Embryonic facial prominence (tissue), 1 donor: ENCODE data around the gene DSEL.

Experiments
- DNase-seq: peaks from one replicate; pipeline ENCODE4 v3.0.0-alpha.2; 2016; ENCODE audit errors: extremely low spot score

The DSEL gene

GRCh38 chr18:67516539-67517443 is at the start of gene DSEL:
TSS of gene DSEL (minus strand) at chr18:67516720. CDS start at chr18:67514608, 2,112 bp downstream.
- peak; percentile 90 for DNase-seq

DNA sequence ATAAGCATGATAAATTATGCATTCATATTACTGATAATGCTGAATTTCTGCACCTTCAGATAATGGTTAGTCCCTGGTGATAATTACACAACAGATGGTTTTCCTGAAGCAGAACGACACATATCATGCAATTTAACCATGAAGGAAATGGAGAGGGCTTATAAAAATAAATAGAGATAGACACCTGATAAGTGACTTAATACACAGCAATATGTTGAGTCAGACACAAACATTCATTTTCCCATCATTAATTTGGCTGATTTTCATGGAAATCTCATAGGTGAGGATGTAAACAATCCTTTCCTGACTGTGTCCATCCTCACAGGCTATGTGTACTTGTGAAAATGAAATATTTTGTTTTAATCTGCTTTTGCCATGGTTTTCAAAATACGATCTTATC is 36.9 kb upstream of the DSEL start:
- DNase-seq: no peak

DNA sequence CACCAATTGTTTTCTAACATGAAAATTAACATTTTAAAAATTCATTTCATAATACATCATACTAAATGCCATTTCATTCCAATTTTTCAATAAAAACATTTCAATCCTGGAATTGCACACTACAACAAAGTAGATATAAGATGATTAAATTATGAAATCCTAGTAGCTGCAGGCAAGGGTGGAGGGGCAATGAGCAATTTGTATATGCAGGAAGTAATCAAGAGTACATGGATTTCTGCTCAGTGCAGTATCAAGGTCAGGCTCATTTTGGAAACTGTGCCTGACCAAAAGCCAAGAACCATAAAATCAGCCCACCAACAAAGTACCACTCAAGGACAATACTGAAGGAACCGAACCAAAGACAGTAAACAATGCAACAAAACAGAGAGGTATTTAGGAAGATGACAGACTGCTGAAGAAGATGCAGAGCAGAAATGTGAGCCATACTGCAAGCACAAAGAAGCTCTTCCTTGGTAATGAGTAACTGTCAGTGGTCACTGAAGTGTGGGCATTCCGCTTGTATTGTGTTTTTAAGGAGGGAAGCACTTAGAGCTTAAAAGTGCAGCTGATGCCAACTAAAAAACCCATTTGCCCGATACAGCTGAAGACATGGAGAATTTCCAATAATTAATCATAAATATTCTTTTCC is 34.5 kb upstream of the DSEL start:
- DNase-seq: no peak

DNA sequence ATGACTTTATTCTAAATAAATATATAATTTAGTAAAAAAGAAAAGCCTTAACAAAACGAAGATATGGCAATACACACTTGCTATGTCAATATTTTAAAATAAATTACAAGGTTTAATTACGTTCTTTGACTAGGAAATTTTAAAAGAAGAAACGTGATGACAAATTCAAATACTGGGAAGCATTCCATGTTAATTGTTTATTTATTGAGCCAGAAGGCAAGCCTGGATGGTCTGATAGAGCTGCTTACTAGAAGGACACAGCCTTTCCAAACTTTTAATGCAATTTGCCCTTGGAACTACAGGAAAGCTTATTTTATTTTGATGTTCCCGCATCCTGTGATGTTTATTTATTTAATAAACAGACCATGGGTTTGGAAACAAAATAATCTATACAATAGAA is 33.4 kb upstream of the DSEL start:
- no peak for DNase-seq

DNA sequence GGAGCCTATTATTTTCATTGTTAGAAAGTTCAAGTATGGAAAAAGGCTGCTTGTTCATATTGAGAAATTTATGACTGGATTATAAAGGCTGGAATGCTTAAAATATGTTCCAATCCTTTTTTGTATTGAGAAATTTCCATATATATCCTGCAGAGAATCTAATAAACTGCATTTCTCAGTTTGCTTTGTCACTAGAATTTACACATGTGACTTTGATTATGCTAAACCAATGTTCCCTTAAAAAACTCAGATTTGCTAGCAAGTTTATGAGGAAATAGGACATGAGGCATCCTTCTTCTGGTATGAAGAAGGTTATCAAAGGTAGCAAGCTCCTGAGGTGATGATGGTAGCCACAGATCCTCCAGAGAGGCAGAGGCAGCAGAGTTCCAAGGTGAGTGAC is 29.2 kb upstream of the DSEL start:
- no peak for DNase-seq

GRCh38 chr18:67540559-67540958 is 24.0 kb upstream of the DSEL start:
- no peak for DNase-seq

- DNase-seq: no peak
Observed at GRCh38 chr18:67531929-67532328, 15.4 kb upstream of the DSEL start.

GRCh38 chr18:67525328-67526099 is 9.0 kb upstream of the DSEL start:
- DNase-seq: no peak

GRCh38 chr18:67520351-67520921 is 3.9 kb upstream of the DSEL start:
- no peak for DNase-seq

DNA sequence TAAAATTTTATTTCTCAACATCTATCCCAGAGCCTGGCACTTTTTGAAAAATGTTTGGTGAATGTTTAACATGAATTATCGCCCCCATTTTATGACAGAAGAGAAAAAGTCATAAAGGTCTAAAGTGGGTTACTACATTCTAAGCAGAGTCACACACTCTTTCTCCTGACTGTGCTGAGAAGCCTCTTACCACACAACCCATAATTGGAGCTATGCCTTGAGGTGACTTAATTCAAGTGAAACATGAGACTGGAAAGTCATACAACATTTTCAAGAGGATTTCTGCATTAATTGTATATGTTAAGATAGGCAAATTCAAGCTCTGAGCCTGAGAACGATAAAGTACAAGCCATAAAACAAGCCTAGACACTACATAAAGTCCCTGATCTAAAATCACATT is 3.1 kb upstream of the DSEL start:
- no peak for DNase-seq

DNA sequence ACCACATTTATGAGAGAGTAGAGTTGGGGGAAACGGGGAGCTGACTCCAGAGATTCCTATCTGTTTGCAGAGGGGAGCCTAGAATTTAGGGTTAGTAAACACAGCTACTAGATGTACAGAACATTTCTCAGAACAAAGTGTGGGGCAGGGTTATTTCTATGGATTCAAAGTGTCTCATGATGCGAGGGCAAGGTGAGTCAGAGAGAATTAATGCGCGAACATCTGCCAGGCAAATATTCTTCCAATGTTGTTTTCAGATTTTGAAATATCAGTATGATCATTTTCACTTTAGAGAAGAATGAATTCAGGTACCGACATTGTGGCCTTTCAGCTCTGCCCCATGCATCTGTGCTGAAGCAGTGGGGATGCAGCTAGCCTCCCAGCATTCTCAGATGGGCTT is 2.0 kb upstream of the DSEL start:
- no peak for DNase-seq

DNA sequence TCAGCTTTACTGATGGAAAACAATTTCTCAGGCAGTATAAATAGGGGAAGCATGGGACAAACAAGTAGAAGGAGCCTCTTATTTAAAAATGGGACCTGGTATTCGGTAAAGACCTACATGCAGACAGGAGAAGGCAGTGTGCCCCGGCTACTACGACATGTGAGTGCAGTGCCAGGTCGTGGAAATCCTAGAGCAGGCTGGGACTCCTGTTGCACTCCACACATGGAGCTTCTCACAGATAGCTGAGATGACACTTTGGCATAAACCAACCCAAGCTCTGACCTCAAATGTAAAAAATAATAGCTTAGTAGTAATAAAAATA is 885 bp upstream of the DSEL start:
- no peak for DNase-seq

DNA sequence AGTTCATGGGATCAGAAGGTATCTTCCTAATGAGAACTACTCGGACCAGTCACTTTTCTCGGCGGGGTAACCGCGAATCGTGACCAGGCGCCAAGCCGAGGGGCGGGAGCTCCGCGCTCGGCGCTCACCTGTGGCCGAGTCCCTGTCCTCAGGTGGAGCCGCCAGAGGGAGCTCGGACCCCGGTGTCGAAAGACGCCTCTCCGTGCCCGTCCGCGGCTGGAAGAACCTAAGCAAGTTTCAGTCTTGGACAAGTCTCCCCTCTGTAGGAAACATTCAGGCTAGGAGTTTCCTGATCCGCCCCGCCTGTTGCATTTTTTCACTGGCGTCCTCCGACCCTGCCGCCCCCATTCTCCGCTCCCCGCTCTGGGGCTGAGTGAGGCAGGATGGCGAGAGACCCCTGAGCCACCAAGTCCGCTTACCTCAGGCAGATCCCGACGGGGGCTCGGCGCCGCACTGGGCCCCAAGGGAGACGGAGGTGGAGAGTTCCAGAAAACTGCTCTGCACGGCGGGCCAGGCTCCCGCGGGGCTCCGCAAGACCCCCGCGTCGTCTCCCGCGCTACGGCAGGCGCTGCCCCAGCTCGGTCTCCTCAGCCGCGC is 480 bp downstream of the DSEL start:
- peak; percentile 67 for DNase-seq

DNA sequence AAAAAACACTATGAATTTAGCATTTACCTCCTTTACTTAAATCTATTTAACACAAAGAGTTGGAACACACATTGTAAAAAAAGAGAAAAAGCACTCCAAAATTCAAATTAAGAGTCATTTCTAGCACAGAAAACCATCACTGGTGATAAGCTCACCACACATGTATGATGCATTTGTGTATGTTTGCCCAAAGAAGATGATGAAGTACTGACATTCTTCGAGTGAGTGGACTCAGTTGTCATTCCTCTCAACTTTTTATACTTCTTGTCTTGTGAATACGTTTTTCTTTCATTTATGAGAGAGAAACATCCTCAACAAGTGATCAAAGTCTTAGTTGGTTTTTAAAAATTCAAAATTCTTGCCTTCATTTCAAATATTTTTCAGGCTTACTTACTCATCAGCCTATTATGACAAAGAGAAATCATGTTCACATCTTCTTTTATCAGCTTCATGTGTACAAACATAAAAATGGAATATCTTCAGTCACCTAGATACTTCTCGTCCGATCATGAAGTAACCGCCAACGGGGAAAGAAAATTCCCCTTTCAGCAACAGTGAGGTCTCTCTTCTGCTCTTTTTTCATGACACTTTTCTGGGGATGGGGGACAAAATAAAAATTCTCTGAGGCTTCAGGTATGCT is 1.5 kb downstream of the DSEL start:
- no peak for DNase-seq

DNA sequence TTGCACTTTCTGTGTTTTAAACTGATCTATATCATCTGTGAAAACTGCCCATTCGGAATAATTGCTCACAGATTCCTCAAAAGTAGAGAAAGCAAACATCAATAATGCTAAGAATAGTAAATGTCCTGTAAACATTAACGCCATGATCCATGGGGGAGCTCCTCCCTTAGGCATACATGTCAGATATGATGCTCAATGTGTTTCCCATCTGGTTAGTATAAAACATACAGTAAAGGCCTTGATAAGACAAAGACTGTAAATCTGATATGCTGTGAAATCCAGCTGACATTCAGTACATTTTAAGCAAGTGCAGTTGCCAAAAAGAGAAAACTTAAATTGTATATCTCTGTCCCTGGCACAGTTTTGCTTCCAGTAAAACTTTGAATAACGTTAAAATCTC is 2.1 kb downstream of the DSEL start:
- no peak for DNase-seq

DNA sequence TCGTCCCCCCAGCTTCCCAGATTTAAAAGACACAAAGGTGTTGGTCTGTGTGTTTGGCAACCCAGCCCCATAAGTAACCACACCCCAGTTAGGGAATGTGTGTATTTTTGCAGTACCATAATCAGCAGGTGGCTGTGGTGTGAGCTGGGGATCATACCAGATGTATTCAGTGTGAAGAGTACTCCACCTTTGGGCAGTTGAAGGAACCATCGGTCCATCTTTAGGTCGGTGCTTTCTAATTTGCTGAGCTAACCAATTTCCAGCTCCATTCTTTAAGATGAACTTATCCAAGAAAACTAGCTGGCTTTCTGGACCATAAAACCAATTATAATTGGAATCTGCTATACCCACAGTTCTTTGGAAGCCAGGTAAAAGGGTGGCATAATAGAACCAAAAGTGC is 3.2 kb downstream of the DSEL start:
- no peak for DNase-seq

DNA sequence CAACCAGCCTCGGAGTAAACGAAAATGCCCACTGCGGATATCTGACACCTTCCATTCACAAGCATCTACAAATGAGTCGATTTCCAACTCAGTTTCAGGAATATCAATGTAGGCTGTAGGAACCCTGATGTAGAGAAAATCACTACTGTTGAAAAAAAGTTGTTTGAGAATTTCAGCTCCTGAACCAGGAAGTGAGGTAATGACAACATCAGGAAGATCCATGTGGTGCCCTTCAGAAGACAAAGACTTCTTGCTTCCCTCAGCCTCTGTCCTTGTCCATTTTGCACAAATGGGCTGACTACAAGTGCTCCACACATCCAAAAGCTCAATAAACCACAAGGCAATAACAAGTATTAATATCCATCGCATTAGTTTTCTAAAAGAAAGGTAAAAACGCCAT is 4.7 kb downstream of the DSEL start:
- DNase-seq: no peak

DNA sequence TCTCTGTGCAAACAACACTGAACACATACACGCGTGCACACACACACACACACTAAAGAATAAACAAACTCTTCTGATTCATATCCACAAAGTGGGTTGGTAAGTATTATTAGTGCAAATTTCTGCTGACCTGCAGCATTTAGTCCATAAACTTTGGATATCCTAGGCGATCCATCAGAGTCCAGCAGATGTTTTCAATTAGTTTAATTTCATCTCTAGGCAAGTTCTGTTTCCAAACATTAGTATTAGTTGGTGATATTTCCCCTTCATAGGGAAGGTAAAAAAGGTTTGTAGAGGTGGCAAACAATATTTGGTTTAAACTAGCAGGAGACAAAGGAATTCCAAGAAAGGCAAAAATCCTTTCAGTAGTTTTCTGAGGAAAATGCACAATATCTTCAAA is 5.7 kb downstream of the DSEL start:
- no peak for DNase-seq

- DNase-seq: no peak
Observed at GRCh38 chr18:67509741-67510391, 6.7 kb downstream of the DSEL start.

DNA sequence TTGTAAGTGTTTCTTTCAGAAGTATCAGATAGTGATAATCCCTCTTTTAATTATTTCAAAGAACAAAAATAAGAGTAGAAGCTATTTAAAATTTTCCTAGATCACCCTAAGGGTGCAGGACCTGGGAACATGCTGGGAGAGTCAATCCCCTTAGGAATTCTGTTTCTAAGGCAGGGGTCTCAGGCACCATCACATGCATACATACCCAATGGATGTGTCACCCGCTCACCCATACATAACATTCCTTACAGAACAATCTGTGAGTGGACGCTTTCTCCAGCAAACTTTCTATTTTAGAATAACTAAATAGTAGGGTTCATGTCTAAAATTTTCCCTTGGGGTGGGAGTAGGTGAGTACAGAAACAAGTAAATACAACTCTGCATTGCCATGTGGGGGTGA is 8.4 kb downstream of the DSEL start:
- DNase-seq: no peak

- no peak for DNase-seq
Observed at GRCh38 chr18:67504739-67505138, 11.8 kb downstream of the DSEL start.
